Retinal pigment epithelial cell (primary cell): Measurements from ENCODE around the gene BPIFB3.

Experiments used
- DNase-seq: peaks from one replicate; pipeline ENCODE4 v3.0.0-alpha.2; 2010; ENCODE audit warnings: low read depth
- H3K4me3 ChIP-seq: 2 replicates; pipeline ENCODE4 v1.5.1; 2011; ENCODE audit warnings: mild to moderate bottlenecking, low read length, control low read depth, moderate library complexity
- TF ChIP-seq, protein P1 (sequence below): conservative IDR thresholded peaks from 2 replicates; pipeline ENCODE4 v1.5.1; 2011; ENCODE audit warnings: low read depth, low read length, control low read depth, inconsistent platforms

BPIFB3 gene

DNA sequence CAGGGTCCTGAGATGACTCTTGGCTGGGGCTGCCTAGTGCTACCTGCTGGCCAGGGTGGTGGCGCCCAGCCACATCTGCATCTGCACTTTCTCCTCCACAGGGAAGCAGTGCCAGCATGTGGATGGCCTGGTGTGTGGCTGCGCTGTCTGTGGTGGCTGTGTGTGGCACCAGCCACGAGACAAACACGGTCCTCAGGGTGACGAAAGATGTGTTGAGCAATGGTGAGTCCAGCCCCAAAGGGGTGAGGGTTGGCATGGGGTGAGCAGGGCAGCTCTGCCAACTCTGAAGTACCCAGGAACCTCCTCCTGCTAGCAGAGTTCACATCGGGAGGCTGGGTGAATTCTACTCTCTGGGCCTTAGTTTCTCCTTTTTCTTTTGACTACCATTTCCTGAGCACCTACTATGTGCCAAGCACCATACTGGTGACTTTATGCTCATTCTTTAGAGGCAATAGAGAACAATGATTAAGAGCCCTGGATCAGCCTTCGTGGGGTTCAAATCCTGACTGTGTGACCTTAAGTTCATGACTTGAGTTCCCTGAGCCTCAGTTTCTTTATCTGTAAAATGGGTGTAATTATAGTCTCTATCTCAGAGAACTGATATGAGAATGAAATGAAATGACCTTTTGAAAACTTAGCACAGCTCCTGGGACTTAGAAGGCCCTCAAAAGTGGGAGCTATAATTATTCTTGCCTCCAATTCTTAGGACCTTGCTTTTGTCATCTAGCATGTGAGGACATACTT lies 27.9 kb downstream of the BPIFB3 start:
- TF ChIP-seq, protein P1, sequence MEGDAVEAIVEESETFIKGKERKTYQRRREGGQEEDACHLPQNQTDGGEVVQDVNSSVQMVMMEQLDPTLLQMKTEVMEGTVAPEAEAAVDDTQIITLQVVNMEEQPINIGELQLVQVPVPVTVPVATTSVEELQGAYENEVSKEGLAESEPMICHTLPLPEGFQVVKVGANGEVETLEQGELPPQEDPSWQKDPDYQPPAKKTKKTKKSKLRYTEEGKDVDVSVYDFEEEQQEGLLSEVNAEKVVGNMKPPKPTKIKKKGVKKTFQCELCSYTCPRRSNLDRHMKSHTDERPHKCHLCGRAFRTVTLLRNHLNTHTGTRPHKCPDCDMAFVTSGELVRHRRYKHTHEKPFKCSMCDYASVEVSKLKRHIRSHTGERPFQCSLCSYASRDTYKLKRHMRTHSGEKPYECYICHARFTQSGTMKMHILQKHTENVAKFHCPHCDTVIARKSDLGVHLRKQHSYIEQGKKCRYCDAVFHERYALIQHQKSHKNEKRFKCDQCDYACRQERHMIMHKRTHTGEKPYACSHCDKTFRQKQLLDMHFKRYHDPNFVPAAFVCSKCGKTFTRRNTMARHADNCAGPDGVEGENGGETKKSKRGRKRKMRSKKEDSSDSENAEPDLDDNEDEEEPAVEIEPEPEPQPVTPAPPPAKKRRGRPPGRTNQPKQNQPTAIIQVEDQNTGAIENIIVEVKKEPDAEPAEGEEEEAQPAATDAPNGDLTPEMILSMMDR = no peak
- no peak for DNase-seq
- H3K4me3 ChIP-seq = no peak overlapping the region

DNA sequence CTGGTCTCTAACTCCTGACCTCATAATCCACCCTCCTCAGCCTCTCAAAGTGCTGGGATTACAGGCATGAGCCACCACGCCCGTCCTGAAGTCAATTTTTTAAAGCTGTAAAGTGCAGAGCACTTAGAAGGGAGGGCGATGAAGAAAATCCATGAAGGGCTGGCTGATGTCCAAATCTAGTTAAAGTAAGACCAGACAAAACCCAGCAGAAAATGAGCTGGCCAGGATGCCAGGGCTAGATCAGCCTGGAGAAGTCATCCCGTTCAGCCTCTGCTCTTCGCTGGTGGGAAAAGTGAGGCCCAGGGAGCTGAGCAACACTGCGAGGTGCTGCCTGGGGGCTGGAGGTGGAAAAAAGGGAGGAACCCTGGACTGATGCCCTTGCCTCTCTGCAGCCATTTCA lies 28.8 kb downstream of the BPIFB3 start:
- no peak overlapping the region for H3K4me3 ChIP-seq
- DNase-seq = no peak
- TF ChIP-seq, protein P1 = no peak

DNA sequence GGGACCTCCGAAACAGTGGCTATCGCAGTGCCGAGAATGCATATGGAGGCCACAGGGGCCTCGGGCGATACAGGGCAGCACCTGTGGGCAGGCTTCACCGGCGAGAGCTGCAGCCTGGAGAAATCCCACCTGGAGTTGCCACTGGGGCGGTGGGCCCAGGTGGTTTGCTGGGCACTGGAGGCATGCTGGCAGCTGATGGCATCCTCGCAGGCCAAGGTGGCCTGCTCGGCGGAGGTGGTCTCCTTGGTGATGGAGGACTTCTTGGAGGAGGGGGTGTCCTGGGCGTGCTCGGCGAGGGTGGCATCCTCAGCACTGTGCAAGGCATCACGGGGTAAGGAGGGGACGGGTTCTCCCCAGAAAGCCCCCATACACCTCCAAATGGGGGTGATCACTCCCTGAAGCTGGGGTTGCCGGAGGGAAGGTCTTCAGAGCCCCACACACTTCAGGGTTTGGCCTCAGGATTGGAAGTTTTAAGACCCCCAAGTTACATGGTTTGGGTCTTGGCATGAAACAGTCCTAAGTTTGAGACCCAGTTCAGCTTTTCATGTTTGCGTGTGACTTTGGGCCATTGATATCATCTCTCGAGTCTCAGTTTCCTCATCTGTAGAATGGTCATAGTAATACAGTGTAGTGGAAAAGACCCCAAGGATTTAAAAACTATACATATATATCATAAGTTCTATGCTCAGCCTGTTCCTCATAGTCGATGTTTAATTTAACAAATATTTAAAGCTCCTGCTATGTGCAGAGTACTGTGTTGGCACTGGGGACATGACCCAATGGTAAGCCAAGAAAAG lies 30.0 kb downstream of the BPIFB3 start:
- H3K4me3 ChIP-seq = no peak overlapping the region
- DNase-seq = no peak
- TF ChIP-seq, protein P1 = no peak

DNA sequence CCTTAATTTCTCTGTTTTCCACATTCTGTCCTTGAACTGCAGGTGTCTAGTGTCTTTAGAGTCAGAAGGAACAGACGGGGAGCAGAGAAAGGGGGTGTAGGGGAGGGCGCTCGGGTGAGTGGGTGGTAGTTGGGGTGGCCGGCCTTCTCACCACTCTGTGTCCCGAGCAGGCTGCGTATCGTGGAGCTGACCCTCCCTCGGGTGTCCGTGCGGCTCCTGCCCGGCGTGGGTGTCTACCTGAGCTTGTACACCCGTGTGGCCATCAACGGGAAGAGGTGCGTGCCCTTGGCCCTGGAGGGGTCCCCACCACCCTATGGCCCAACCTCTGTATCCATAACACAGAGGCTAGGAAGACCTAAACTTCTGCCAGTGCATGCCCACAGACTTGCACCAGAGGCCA lies 31.0 kb downstream of the BPIFB3 start:
- DNase-seq = no peak
- no peak overlapping the region for H3K4me3 ChIP-seq
- TF ChIP-seq, protein P1 = no peak

DNA sequence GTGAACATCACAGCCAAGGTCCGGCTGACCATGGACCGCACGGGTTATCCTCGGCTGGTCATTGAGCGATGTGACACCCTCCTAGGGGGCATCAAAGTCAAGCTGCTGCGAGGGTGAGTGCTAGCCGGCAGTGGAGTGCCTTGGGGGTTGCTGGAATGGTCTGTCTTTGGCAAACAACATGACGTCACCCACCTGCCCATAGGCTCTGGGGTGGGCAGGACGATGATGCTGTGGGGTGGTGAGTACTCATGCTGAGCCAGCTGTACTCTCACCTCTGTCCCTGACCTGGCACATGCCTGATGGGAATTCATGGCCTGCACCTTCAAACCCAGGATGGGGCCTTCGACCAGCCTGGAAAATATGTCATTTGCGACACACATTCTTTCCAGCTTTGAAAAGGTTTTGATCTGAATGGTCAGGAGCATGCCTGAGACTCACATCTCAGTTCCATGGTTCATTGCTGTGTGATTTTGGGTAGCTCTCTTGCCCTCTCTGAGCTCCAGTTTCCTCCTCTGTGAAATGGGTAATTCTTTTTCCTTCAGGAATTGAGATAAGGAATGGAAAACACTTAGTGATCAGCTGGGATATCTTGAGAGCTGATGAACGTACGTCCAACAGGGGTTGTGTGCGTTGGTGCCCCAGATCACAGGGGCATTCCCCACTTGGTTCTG lies 32.5 kb downstream of the BPIFB3 start:
- TF ChIP-seq, protein P1 = no peak

DNA sequence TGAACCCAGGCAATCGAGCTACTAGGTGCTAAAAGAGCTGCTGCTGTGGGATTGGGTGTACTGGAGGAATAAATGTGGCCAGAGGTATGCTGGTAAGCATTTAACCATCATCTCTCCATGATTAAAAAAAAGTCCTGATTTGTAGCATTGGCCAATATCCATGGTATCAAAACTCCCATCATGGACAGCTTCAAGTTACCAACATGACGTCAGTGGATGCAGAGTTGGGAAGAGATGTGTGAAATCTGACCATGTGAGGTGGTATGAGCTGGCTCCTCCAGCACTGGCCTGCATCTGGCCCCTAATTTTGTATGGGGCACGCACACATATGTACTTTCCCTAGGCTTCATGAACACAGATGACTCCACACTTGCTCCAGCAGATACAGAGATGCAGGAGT lies 37.4 kb downstream of the BPIFB3 start:
- no peak for DNase-seq
- H3K4me3 ChIP-seq = no peak overlapping the region
- TF ChIP-seq, protein P1 = no peak

More for the DNA sequence above, 32.5 kb downstream of the BPIFB3 start:
- DNase-seq = no peak
- no peak overlapping the region for H3K4me3 ChIP-seq
